HG02852 (cell line): Measurements from ENCODE around the gene AP4M1.
A peak's percentile ranks its signal among the peaks of the same experiment; 100 is the strongest.
"Not testable (repeated sequence)": the region's sequence is repeated elsewhere in the genome, so short reads cannot be mapped to it uniquely, and the experiment has no call there.

Experiments
- ATAC-seq: cut with Tn5 transposase; IDR thresholded peaks from one replicate; pipeline ENCODE4 v1.9.1; 2021; ENCODE audit warnings: mild to moderate bottlenecking, moderate library complexity; ENCODE audit not compliant: unreplicated experiment

The AP4M1 gene

DNA sequence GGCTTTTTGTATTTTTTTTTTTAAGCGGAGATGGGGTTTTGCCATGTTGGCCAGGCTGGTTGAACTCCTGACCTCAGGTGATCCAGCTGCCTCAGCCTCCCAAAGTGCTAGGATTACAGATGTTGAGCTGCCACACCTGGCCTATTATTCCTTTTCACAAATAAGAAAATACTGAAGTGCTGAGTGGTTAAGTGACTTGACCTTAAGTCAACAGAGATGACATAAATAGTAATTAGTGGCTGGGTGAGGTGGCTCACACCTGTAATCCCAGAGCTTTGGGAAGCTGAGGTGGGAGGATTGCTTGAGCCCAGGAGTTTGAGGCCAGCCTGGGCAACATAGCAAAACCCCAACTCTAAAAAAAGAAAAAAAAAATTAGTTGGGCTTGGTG, 28.8 kb downstream of the AP4M1 start:
- not testable (repeated sequence) for ATAC-seq

DNA sequence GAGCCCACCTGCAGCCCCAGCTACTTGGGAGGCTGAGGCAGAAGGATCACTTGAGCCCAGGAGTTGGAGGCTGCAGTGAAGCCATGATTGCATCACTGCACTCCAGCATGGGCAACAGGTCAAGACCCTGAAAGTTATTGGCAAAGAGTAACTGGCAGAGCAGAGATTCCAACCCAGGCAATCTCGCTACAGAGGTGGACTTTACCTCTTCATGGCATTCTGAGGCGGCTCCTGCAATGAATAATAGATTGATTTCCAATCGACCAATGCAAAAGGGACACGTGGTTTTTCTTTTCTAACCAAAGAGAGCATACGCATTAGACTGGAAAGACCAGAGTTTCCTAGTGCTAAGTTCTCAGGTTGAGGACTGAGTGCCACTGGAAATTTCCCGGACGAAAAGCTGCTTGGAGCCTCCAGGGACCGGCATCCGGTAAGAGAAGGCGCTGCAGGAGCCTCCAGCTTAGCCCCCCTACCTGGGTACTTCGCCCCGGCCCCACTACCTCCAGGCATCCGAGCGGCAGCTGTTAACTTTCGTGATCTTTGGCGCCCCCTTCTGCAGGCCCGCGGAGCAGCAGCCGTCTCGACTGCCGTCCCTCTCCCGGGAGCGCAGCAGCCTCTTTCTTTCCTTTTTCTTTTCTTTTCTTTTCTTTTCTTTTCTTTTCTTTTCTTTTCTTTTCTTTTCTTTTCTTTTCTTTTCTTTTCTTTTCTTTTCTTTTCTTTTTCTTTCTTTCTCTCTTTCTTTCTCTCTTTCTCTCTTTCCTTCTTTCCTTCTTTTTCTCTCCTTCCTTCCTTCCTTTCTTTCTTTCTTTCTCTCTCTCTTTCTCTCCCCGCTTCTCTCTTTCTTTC, 29.4 kb downstream of the AP4M1 start:
- no peak for ATAC-seq

DNA sequence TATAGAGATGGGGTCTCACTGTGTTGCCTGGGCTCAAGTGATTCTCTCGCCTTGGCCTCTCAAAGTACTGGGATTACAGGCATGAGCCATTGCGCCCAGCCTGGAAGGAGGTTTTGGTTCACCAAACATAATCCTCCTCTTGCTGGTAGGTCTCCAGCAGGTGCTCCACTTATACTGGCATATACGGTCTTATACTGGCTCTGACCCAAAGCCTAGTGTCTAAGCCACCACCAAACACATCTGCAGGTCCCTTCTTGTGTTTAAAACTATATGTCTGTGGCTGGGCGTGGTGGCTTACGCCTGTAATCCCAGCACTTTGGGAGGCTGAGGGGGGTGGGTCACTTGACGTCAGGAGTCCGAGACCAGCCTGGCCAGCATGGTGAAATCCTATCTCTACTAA, 30.7 kb downstream of the AP4M1 start:
- no peak for ATAC-seq

DNA sequence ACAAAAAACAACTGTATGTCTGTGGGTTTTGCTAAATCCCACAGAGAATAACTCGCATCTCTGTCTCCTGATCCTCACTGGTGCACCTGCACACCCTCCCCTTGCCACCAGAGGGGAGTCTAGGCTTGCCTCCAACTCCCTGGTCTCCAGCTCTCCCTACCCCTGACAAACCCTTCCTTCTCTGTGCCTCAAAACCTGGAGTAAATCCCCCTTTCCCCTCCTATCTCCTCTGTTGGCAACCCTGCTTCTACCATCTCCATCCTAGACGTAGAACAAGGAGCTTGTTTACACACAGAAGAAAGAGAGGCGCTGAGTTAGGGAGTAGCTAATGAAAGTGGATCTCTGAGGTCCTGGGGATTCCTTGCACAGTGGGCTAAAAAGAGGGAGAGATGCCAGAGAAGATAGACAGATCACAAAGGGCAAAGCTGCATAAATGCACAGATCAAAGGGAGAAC, 31.3 kb downstream of the AP4M1 start:
- ATAC-seq: peak; percentile 45

DNA sequence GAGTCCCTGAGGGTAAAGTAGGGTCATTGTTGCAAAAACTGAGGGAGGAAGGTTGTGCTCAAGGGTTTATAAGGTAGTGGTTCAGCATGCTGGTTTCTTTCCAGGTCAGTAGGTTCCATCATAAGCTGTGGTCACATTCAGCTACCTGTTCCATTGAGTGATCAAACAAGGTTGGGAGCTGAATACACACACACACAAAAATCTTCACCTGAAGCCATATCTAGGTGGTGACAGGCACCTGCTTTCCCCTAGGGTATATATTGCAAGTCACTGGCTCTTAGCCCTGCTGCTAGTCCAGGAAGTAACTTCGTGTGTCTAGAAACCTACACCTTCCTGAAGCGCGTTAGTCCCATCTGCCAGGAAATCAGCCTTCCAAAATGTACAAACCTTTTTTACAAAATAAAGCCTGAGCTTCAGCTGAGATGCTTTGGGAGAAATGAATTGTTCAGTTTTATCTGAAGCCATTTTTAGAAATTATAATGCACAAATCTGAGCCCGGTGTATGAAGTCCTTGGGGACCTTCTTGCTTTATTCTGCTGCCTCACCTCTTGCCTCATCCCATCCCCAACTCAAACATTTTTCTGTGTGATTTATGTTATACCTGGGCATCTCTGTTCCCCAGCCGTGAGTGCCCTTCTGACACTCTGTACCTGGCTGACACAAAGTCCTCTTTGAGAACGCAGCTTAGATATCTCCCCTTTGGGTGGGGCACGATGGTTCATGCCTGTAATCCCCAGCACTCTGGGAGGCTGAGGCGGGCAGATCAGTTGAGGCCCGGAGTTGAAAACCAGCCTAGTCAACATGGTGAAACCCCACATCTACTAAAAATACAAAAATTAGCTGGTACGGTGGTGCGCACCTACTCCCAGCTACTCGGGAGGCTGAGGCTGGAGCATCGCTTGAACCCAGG, 36.7 kb downstream of the AP4M1 start:
- ATAC-seq: no peak

DNA sequence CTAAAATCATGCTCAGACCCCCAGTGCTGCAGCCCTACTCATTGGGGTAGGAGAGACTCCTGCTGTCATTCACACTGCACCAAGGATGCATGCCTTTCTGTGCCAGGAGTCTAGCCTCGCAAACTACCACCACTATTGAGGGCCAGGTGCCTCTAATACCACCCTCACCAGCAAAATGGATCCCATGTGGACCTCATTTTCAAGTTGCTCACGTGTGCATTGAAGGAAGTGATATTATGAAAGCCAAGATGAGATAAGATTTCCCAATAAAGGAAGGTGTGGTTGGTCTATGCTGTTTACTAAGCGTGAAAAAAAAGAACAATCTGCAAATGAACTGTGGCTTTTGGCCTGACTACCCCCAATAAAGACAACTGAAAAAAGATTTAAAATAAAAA, 40.1 kb downstream of the AP4M1 start:
- no peak for ATAC-seq

DNA sequence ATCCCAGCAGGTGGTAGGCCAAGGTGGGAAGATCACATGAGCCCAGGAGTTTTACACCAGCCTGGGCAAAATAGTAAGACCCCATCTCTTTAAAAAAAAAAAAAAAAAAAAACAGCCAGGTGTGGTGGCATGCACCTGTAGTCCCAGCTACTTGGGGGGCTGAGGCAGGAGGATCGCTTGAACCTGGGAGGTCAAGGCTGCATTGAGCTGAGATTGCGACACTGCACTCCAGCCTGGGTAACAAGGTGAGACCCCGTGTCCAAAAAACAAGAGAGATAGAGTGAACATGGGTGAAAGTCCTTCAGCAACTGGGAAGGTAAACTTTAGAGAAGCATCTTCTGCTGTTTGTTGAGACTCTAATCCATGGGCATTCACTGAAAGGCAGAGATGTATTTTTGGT, 41.0 kb downstream of the AP4M1 start:
- ATAC-seq: no peak

DNA sequence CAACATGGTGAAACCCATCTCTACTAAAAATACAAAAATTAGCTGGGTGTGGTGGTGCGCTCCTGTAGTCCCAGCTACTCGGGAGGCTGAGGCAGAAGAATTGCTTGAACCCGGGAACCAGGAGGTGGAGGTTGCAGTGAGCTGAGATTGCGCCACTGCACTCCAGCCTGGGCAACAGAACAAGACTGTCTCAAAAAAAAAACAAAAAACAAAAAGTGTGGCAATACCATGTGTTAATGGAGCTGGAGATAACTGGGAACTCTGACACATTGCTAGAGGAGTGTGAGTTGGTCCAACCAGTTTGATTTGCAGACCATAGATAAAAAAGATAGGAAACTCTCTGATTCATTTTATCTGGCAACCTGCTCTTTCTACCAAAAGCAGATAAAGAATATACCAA, 44.9 kb downstream of the AP4M1 start:
- not testable (repeated sequence) for ATAC-seq

DNA sequence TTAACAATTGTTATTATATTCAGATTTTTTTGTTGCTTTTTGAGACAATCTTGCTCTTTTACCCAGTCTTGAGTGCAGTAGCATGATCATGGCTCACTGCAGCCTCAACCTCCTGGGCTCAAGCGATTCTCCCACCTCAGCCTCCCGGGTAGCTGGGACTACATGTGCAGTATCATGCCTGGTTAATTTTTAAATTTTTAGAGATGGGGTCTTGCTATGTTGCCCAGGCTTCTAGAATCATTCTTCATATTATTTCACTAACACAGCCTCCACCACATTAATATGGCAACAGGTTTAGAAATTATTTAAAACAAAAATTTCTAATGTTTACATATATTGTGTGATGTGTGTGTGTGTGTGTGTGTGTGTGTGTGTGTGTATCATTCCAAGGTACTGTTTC, 45.8 kb downstream of the AP4M1 start:
- no peak for ATAC-seq

DNA sequence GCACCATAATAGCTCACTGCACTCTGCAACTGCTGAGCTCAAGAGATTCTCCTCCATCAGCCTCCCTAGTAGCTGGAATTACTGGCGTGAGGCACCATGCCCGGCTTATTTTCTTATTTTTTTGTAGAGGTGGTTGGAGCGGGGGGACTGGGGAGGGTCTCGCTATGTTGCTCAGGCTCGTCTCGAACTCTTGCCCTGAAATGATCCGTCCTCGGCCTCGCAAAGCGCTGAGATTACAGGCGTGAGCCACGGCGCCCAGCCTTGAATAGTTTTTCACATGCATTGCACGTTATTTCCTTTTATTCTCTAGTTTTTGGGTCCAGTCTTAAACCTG, 46.7 kb downstream of the AP4M1 start:
- no peak for ATAC-seq

DNA sequence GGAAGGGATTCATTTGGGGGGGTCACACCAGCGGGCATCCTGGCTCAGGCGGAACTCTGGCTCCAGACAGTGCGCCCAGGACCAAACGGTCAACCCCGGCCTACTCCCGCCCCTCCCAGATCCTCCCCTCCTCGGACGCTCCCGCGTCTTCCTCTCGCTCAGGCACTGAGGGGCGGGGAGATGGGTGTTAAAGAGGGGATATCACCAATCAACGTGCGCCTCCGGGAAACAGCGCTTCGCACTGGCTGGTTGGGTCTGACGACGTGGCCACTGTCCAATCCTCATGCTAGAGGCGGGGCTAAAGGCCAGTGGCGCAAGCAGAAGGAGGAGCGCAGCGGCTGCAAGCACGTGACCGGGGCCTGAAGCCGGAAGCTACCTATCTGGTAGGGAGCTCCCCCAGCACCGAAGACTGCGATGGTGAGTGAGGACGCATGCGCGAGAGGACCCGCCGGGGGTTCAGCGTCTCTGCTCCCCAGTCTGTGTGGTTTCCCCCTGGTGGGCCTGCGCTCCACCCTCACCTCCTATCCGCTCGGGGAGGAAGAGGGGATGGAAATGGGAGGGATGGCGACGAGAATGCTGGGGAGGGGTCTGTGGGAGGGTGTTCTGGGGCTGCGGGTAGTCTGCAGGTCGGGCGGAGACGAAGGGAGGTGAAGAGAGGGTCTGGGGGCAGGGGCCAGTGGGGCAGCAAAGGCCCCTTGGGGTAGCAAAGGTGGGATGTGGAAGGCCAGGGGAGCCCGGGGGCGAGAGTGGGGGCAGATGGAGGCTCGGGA, 47.3 kb downstream of the AP4M1 start, which contains the start of gene LAMTOR4:
Gene LAMTOR4 (plus strand): TSS at position 360 of the 770 bp plus-strand sequence. CDS start 55 bp downstream, at position 415.
- peak; percentile 97 for ATAC-seq

DNA sequence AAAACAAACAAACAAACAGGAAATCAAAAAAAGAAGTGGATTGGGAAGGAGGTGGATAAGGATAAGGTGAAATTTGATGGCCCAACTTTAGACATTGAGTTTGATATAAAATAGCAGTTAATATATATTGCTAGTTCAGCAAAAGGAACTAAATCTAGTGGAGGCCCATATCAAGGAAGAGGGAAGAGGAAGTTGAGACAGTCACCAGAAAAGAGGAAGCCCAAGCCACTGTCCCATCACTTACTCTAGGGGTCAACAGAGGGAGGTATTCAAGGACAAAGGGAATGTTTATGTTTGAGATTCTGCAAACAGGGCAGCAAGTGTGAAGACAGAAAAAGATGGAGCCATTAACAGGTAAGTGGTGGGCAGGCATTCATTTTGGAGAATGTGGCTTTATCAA, 51.0 kb downstream of the AP4M1 start:
- ATAC-seq: no peak

DNA sequence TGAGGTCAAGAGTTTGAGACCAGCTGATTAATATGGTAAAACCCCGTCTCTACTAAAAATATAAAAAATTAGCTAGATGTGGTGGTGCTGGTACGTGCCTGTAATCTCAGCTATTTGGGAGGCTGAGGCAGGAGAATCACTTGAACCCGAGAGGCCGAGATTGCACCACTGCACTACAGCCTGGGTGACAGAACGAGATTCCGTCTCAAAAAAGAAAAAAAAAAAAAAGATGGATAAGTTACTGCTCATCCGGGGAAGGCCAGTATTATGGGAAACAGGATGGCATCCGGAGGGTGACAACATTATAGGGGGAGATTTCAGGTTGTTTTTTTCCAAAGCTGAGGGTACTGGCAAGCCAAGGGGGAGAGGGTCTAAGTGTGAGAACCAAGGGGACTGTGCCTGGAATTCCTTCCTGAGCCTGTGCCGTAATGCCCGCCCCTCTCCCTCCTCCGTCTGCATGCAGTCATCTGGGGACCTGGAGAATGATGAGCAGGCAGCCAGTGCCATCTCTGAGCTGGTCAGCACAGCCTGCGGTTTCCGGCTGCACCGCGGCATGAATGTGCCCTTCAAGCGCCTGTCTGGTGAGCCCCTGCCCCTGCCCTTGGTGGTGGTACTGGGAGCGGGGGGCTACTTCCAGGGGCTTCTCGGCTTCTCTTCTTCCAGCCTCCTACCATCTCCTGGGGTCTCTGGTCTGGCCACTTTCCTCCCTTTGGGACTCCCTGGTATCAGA, 51.7 kb downstream of the AP4M1 start:
- ATAC-seq: no peak

DNA sequence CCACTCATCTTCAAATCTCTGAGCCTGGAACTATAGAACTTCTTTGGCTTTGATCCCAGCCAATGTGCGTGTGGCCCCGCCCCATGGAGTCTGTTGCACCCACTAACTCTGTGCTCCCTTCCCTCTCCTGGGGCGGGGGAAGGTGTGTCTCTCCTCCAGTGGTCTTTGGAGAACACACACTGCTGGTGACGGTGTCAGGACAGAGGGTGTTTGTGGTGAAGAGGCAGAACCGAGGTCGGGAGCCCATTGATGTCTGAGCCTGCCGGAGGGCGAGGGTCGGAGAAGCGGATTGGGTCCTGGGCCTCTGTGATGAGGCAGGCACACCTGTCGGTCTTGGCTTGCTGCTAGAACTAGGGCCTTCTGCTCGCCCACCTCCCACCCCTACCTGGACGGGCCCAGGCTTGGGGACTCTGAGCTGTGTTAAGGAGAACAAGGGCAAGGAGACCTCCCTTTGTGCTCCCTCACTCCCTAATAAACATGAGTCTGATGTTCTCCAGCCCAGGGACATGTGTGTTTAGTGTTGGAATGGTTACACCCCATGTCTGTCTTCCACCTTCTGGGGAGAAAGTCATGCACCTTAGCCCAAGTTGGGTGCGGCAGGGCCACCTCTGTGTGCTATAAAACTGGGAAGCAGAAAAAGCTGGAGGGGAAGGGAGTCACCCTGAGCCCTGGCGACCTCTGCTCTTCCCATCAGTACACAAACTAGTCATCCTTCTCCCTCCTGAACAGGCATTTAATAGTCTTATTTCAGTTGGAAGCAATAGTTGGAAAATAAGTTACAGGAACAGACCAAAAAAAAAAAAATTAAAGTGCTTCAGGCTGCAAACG, 52.5 kb downstream of the AP4M1 start:
- ATAC-seq: no peak

DNA sequence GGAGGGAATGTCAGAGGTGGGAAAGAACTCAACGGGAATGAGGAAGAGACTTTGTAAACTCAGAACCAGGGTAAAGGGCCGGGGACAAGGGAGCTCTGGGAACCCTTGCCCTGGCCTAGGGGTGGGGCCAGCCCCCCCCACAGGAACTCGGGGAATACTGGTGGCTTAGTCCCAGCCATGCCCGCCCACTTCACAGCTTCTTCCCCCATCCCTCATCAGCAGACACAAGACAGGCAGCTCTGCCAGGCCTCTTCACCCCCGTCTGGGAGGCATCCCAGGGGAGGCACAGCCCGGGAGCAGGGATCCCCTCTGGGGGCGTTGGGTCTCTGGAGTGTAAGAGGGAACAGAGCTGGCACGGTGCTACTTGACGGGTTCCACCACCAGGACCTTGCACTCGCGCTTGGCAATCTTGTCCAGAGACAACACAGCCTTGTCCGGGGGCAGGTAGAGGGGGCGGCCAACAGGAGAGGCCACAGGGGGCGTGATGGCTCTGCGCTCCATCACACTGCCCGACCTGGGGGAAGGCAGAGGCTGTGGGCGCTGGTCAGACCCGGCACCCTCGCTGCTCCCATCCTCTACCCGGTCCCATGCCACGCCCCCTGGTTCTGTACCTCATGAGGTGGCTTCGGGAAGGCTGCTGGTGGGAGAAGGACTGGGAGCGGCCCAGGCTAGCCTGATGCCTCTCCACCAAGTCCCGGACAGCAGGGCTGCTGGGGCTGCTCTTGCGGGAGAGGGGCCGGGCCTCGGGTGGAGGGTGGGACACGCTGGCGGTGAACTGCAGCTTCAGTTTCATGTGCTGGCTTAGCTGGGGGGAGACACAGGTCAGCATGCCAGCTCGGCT, 53.4 kb downstream of the AP4M1 start:
- ATAC-seq: no peak

DNA sequence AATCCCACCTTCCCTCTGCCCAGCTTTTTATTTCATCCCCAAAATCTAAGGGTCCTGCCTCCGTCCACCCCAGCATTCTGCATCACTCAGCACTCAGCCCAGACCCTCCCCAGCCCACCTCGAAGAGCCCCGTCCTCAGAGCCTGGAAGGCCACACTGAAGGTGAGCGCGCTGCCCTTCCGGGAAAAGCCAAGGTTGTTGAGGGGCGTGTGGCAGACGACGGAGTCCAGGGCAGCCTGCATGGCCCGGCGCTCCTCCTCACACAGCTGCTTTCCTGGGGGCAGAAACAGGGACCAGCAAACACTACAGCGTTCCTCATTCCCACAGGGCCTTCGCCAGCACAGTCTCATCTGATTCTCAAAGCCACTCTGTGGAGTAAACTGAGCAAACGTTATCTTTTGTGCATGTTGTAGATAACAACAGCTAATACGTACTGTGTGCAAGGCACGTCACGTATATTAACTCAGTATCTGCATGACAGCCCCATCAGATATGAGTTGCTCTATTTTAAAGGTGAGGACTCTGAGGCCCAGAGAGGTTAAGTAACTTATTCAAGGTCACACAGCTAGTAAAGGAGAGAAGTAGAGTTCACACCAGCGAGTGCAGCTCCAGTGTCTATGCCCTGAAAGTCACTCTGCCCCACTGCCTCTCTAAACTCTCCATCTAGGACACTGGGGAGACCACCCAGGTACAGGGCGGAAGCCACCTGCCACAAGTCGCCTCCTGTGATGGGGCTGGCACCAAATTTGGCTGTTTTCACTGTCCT, 54.3 kb downstream of the AP4M1 start:
- ATAC-seq: no peak

DNA sequence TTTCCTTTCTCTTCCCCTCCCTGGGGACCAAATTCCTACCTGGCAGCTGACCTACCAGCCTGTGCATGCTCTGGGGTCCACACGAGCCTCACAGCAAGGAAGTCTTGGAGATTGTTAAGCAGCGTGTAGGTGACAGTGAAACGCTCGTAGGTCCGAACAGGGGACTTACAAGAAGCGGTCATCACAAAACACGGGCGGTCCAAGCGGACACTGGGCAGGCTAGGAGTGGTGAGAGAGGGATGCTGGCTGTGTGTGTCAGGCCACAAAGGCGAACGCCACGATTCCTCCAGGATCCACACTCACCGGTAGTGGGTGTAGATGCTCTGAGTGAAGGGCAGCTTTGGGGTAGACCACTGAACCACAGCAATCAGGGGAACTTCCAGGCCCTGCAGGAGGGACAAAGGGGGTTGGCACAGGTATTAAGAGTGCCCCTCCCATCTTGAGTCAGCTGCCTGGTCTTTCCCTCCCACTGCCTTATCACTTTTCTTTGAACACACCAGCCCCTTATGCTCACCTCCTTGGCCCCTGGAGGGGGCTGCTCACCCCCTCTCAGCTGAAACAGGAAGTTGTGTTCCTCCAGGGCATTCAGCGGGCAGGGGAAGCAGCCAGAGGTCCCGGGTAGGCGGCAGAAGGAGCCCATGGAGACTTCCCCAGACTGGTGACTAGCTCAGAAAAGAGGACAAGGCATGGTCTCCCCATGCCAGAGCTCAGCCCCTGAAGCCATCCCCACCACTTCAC, 55.1 kb downstream of the AP4M1 start:
- ATAC-seq: no peak

DNA sequence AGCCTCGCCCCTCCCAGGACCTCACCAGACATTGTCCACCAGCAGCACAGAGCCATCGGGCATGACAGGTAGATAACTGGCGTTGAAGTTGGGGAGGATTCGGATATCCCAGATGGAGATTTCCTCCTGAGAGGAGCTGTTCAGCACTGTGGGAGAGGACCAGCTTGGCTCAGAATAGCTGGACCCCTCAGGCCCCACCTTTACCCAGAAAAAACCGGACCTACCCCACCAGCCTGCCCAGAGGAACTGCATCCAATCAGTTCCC, 55.6 kb downstream of the AP4M1 start:
- ATAC-seq: no peak
